Measurements from ENCODE around the gene FSCN2.
A peak's percentile ranks its signal among the peaks of the same experiment; 100 is the strongest.

The FSCN2 gene

GRCh38 chr17:81493198-81494038 lies 34.8 kb upstream of the FSCN2 start:
- no peak overlapping the region for H3K4ac ChIP-seq (ENCODE audit: low read depth, low read length)
- H4K8ac ChIP-seq (ENCODE audit: low read depth, low read length): no peak overlapping the region
- H2BK120ac ChIP-seq (ENCODE audit: low read depth, low read length): no peak overlapping the region
- no peaks in the 10 kb centered on the region for H3K36me3 ChIP-seq (ENCODE audit: control insufficient read depth, insufficient read depth, low read length)
- H3K79me2 ChIP-seq (ENCODE audit: control insufficient read depth, insufficient read depth, low read length): no peaks in the 10 kb centered on the region
- H4K5ac ChIP-seq (ENCODE audit: low read length): no peak overlapping the region
- H3K4me1 ChIP-seq (ENCODE audit: control insufficient read depth, low read depth, low read length): no peaks in the 10 kb centered on the region
- no peaks in the 10 kb centered on the region for H3K79me1 ChIP-seq (ENCODE audit: low read length)
- no peak overlapping the region for H3K56ac ChIP-seq (ENCODE audit: low read length)
- no peak overlapping the region for H3K4me2 ChIP-seq (ENCODE audit: low read length)
- H3K4me3 ChIP-seq (ENCODE audit: low read length): no peak overlapping the region
- H2BK15ac ChIP-seq (replicated peaks; ENCODE audit: low read depth): no peak overlapping the region
- H2AK5ac ChIP-seq (ENCODE audit: low read length): no peak overlapping the region
- no CpG with 5 or more reads among the region's 16 CpGs for WGBS (ENCODE audit: extremely low coverage, insufficient coverage, low lambda C conversion rate)
- no peak for DNase-seq
- no peaks in the 10 kb centered on the region for H3K27me3 ChIP-seq (ENCODE audit: insufficient read depth, low read length, poor library complexity)
- H2BK5ac ChIP-seq (ENCODE audit: low read length): no peak overlapping the region
- no peak overlapping the region for H3K27ac ChIP-seq (ENCODE audit: low read depth, low read length)
- no peak overlapping the region for H3K23ac ChIP-seq (ENCODE audit: low read length)
- no peak overlapping the region for H3K18ac ChIP-seq (ENCODE audit: low read length)
- no peak overlapping the region for H3K9ac ChIP-seq (ENCODE audit: low read length)

GRCh38 chr17:81494626-81495377 lies 33.4 kb upstream of the FSCN2 start:
- Histone ChIP-seq H3K79me2 (ENCODE audit: control insufficient read depth, insufficient read depth, low read length) (no peaks in the 10 kb centered on the region), H2BK120ac (ENCODE audit: low read depth, low read length) (no peak overlapping the region), H3K4ac (ENCODE audit: low read depth, low read length) (no peak overlapping the region), H3K79me1 (ENCODE audit: low read length) (no peaks in the 10 kb centered on the region), H4K8ac (ENCODE audit: low read depth, low read length) (no peak overlapping the region), H2AK5ac (ENCODE audit: low read length) (no peak overlapping the region), H3K4me1 (ENCODE audit: control insufficient read depth, low read depth, low read length) (no peaks in the 10 kb centered on the region), H3K4me2 (ENCODE audit: low read length) (no peak overlapping the region), H2BK15ac (replicated peaks; ENCODE audit: low read depth) (no peak overlapping the region), H3K18ac (ENCODE audit: low read length) (no peak overlapping the region), H3K36me3 (ENCODE audit: control insufficient read depth, insufficient read depth, low read length) (no peaks in the 10 kb centered on the region), H2BK5ac (ENCODE audit: low read length) (no peak overlapping the region), H3K27me3 (ENCODE audit: insufficient read depth, low read length, poor library complexity) (no peaks in the 10 kb centered on the region), H3K9ac (ENCODE audit: low read length) (no peak overlapping the region), H4K5ac (ENCODE audit: low read length) (no peak overlapping the region), H3K56ac (ENCODE audit: low read length) (no peak overlapping the region), H3K23ac (ENCODE audit: low read length) (no peak overlapping the region), H3K27ac (ENCODE audit: low read depth, low read length) (no peak overlapping the region), H3K4me3 (ENCODE audit: low read length) (no peak overlapping the region)
- no peak for DNase-seq
- no CpG with 5 or more reads among the region's 8 CpGs for WGBS (ENCODE audit: extremely low coverage, insufficient coverage, low lambda C conversion rate)

GRCh38 chr17:81498953-81499600 lies 29.1 kb upstream of the FSCN2 start:
- H4K8ac ChIP-seq (ENCODE audit: low read depth, low read length): no peak overlapping the region
- no peaks in the 10 kb centered on the region for H3K27me3 ChIP-seq (ENCODE audit: insufficient read depth, low read length, poor library complexity)
- WGBS (ENCODE audit: extremely low coverage, insufficient coverage, low lambda C conversion rate): no CpG with 5 or more reads among the region's 64 CpGs
- H3K27ac ChIP-seq (ENCODE audit: low read depth, low read length): no peak overlapping the region
- no peak overlapping the region for H3K4ac ChIP-seq (ENCODE audit: low read depth, low read length)
- no peak overlapping the region for H3K23ac ChIP-seq (ENCODE audit: low read length)
- no peak overlapping the region for H2BK15ac ChIP-seq (replicated peaks; ENCODE audit: low read depth)
- H3K4me3 ChIP-seq (ENCODE audit: low read length): no peak overlapping the region
- no peaks in the 10 kb centered on the region for H3K79me2 ChIP-seq (ENCODE audit: control insufficient read depth, insufficient read depth, low read length)
- H4K5ac ChIP-seq (ENCODE audit: low read length): no peak overlapping the region
- no peak overlapping the region for H3K9ac ChIP-seq (ENCODE audit: low read length)
- H3K56ac ChIP-seq (ENCODE audit: low read length): no peak overlapping the region
- H3K4me1 ChIP-seq (ENCODE audit: control insufficient read depth, low read depth, low read length): no peaks in the 10 kb centered on the region
- no peaks in the 10 kb centered on the region for H3K36me3 ChIP-seq (ENCODE audit: control insufficient read depth, insufficient read depth, low read length)
- H3K79me1 ChIP-seq (ENCODE audit: low read length): no peaks in the 10 kb centered on the region
- no peak overlapping the region for H3K4me2 ChIP-seq (ENCODE audit: low read length)
- H2BK5ac ChIP-seq (ENCODE audit: low read length): no peak overlapping the region
- no peak overlapping the region for H2BK120ac ChIP-seq (ENCODE audit: low read depth, low read length)
- no peak overlapping the region for H2AK5ac ChIP-seq (ENCODE audit: low read length)
- H3K18ac ChIP-seq (ENCODE audit: low read length): no peak overlapping the region
- DNase-seq: no peak

GRCh38 chr17:81499601-81499970 lies 28.6 kb upstream of the FSCN2 start:
- Histone ChIP-seq H3K56ac (ENCODE audit: low read length) (no peak overlapping the region), H4K5ac (ENCODE audit: low read length) (no peak overlapping the region), H3K27ac (ENCODE audit: low read depth, low read length) (no peak overlapping the region), H3K4me3 (ENCODE audit: low read length) (no peak overlapping the region), H3K4me1 (ENCODE audit: control insufficient read depth, low read depth, low read length) (no peaks in the 10 kb centered on the region), H3K27me3 (ENCODE audit: insufficient read depth, low read length, poor library complexity) (no peaks in the 10 kb centered on the region), H2BK5ac (ENCODE audit: low read length) (no peak overlapping the region), H3K23ac (ENCODE audit: low read length) (no peak overlapping the region), H3K4ac (ENCODE audit: low read depth, low read length) (no peak overlapping the region), H2BK120ac (ENCODE audit: low read depth, low read length) (no peak overlapping the region), H3K18ac (ENCODE audit: low read length) (no peak overlapping the region), H2BK15ac (replicated peaks; ENCODE audit: low read depth) (no peak overlapping the region), H3K4me2 (ENCODE audit: low read length) (no peak overlapping the region), H2AK5ac (ENCODE audit: low read length) (no peak overlapping the region), H3K79me2 (ENCODE audit: control insufficient read depth, insufficient read depth, low read length) (no peaks in the 10 kb centered on the region), H3K36me3 (ENCODE audit: control insufficient read depth, insufficient read depth, low read length) (no peaks in the 10 kb centered on the region), H4K8ac (ENCODE audit: low read depth, low read length) (no peak overlapping the region), H3K9ac (ENCODE audit: low read length) (no peak overlapping the region), H3K79me1 (ENCODE audit: low read length) (no peaks in the 10 kb centered on the region)
- DNase-seq: no peak
- WGBS (ENCODE audit: extremely low coverage, insufficient coverage, low lambda C conversion rate): no CpG with 5 or more reads among the region's 12 CpGs

- Histone ChIP-seq H4K5ac (ENCODE audit: low read length) (no peak overlapping the region), H4K8ac (ENCODE audit: low read depth, low read length) (no peak overlapping the region), H3K79me2 (ENCODE audit: control insufficient read depth, insufficient read depth, low read length) (no peaks in the 10 kb centered on the region), H3K27me3 (ENCODE audit: insufficient read depth, low read length, poor library complexity) (no peaks in the 10 kb centered on the region), H3K27ac (ENCODE audit: low read depth, low read length) (no peak overlapping the region), H2BK5ac (ENCODE audit: low read length) (no peak overlapping the region), H3K36me3 (ENCODE audit: control insufficient read depth, insufficient read depth, low read length) (no peaks in the 10 kb centered on the region), H3K79me1 (ENCODE audit: low read length) (no peaks in the 10 kb centered on the region), H3K4me1 (ENCODE audit: control insufficient read depth, low read depth, low read length) (no peaks in the 10 kb centered on the region), H3K4ac (ENCODE audit: low read depth, low read length) (no peak overlapping the region), H2BK120ac (ENCODE audit: low read depth, low read length) (no peak overlapping the region), H3K9ac (ENCODE audit: low read length) (no peak overlapping the region), H3K4me2 (ENCODE audit: low read length) (no peak overlapping the region), H3K23ac (ENCODE audit: low read length) (no peak overlapping the region), H3K56ac (ENCODE audit: low read length) (no peak overlapping the region), H3K4me3 (ENCODE audit: low read length) (no peak overlapping the region), H3K18ac (ENCODE audit: low read length) (no peak overlapping the region), H2BK15ac (replicated peaks; ENCODE audit: low read depth) (no peak overlapping the region), H2AK5ac (ENCODE audit: low read length) (no peak overlapping the region)
- WGBS (ENCODE audit: extremely low coverage, insufficient coverage, low lambda C conversion rate): no CpG with 5 or more reads among the region's 7 CpGs
- DNase-seq: peak; percentile 80
Measured at GRCh38 chr17:81500047-81500446, 28.1 kb upstream of the FSCN2 start.
